Astrocyte of the spinal cord (primary cell): ENCODE results near the gene PGBD4.

ENCODE experiments used
- DNase-seq: peaks from one replicate; pipeline ENCODE4 v3.0.0; 2011; ENCODE audit warnings: low read depth, low spot score
- H3K4me3 ChIP-seq: 2 replicates; pipeline ENCODE4 v1.5.1; 2011; ENCODE audit warnings: low read depth, mild to moderate bottlenecking, low read length, moderate library complexity
- in situ Hi-C: cut with HindIII; loops from 2 replicates; pipeline ENCODE4 v1.10.0; 2017; ENCODE audit warnings: low sequenced_read_pairs
- TF ChIP-seq, protein P1 (sequence below): IDR thresholded peaks from 2 replicates; pipeline ENCODE4 v1.5.1; 2012; ENCODE audit warnings: low read depth, mild to moderate bottlenecking, low read length, inconsistent platforms

PGBD4 gene

GRCh38 chr15:34084086-34084485, 17.8 kb upstream of the PGBD4 start:
- DNase-seq: peak; percentile 38
- H3K4me3 ChIP-seq: no peak overlapping the region
- in situ Hi-C loops: no loop called here
- TF ChIP-seq, protein P1, sequence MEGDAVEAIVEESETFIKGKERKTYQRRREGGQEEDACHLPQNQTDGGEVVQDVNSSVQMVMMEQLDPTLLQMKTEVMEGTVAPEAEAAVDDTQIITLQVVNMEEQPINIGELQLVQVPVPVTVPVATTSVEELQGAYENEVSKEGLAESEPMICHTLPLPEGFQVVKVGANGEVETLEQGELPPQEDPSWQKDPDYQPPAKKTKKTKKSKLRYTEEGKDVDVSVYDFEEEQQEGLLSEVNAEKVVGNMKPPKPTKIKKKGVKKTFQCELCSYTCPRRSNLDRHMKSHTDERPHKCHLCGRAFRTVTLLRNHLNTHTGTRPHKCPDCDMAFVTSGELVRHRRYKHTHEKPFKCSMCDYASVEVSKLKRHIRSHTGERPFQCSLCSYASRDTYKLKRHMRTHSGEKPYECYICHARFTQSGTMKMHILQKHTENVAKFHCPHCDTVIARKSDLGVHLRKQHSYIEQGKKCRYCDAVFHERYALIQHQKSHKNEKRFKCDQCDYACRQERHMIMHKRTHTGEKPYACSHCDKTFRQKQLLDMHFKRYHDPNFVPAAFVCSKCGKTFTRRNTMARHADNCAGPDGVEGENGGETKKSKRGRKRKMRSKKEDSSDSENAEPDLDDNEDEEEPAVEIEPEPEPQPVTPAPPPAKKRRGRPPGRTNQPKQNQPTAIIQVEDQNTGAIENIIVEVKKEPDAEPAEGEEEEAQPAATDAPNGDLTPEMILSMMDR: no peak

DNA sequence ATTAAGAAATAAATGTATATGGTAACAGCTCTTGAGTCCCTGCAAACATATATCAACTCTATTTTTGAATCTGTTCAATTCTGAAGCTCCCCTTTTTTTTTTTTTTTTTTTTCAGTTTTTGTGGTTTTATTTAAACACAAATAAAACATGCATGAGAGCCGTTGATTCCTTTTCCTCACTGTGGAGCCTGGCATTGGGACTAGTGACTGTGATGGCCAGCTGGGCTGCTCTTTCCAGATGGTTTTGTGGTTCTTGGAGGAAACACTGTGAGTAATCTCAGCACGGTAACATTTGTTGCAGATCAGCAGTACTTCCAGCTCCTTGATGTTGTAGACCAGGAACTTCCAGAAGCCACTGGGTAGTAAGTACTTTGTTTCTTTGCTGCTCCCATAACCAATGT, 16.1 kb upstream of the PGBD4 start:
- TF ChIP-seq, protein P1: no peak
- in situ Hi-C loops: no loop called here

DNA sequence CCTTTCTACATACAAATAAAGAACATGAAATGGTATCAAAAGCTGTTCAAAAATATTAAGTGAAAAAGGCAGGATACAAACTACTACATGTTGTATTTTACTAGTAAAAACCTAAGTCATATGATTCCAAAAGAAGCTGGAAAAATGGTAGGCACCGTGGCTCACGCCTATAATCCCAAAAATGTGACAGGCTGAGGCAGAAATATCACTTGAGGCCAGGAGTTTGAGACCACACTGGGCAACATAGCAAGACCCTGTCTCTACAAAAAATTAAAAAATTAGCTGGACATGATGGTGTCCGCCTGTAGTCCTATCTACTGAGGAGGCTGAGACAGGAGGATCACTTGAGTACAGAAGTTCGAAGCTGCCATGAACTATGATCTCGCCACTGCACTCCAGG, 2.0 kb upstream of the PGBD4 start:
- no peak for DNase-seq
- in situ Hi-C loops: no loop called here
- TF ChIP-seq, protein P1: no peak
- H3K4me3 ChIP-seq: no peak overlapping the region

More for the DNA sequence above, 16.1 kb upstream of the PGBD4 start:
- peak; percentile 33 for DNase-seq
- H3K4me3 ChIP-seq: no peak overlapping the region

DNA sequence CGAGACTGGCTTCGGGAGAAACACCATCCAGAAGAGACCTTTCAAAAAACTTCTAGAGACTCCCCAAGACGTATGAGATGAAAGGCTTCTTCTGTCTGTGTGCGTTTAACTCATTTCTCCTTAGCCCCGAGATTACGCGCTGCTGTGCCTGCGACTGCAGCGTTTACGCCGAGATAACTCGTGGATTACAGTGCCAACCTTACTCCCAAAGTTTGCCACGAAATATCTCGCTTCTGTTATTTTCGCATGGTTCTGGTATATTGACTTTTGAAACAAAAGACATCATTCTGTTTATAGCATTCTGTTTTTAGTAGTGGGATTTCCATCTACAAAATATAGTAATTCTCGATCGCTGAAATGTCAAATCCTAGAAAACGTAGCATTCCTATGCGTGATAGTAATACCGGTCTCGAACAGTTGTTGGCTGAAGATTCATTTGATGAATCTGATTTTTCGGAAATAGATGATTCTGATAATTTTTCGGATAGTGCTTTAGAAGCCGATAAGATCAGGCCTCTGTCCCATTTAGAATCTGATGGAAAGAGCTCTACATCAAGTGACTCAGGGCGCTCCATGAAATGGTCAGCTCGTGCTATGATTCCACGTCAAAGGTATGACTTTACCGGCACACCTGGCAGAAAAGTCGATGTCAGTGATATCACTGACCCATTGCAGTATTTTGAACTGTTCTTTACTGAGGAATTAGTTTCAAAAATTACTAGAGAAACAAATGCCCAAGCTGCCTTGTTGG, 467 bp downstream of the PGBD4 start:
- in situ Hi-C loops: no loop called here
- peak; percentile 5 for DNase-seq
- H3K4me3 ChIP-seq: peak overlapping the region; percentile 83
- TF ChIP-seq, protein P1: no peak

DNA sequence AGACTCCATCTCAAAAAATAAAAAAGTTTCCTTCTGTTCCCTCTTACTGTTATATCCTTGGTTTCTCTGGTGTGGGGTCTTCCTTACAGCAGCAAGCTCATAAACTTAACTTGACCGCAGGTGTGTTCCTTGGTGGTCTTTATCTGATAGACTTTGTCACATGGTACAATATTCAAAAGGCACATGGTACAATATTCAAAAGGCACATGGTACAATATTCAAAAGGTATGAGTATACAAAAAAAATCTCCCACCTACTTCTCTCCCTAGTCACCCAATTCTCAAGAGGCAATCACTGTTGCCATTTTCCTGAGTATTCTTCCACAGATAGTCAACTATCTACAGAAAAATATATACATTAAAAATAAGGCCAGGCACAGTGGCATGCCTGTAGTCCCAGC, 4.5 kb downstream of the PGBD4 start:
- no peak for DNase-seq
- in situ Hi-C loops: no loop called here
- TF ChIP-seq, protein P1: no peak
- H3K4me3 ChIP-seq: no peak overlapping the region

GRCh38 chr15:34107315-34107714, 5.4 kb downstream of the PGBD4 start:
- TF ChIP-seq, protein P1: no peak
- no peak for DNase-seq
- in situ Hi-C loops: no loop called here
- H3K4me3 ChIP-seq: no peak overlapping the region
